GM12878 (cell line): ENCODE data around the gene FAM3B. TPM values are rescaled to one million over a fixed set of nuclear protein-coding genes. Genes with fewer than 3 reads are reported as not detected.

Experiments used
- ATAC-seq: fragments of 200-7000 bp; cut with Tn5 transposase; 3 replicates; pipeline ENCODE4 v1.9.1; 2020; ENCODE audit warnings: mild to moderate bottlenecking, moderate library complexity
- BruUV-seq: library from RNA; stranded (reverse); fragments of 400-500 nt; replicated peaks from 2 replicates; lab custom pipeline; 2021; lab: Mats Ljungman, UMichigan
- CTCF ChIA-PET: fragments of 300-600 bp; sonication (Branson Sonifier 250); formaldehyde crosslinking; extraction: SDS; loops from one replicate; lab custom pipeline; 2021; ENCODE audit warnings: inconsistent platforms; lab: Yijun Ruan, JAX
- POLR2A ChIA-PET: fragments of 350-600 bp; formaldehyde crosslinking; extraction: SDS; loops from one replicate; lab custom pipeline; 2021; ENCODE audit warnings: inconsistent platforms; lab: Charles Lee
- RAD21 ChIA-PET: fragments of 300-600 bp; sonication (Branson Sonifier 250); formaldehyde crosslinking; loops from one replicate; lab custom pipeline; 2023; ENCODE audit warnings: antibody characterized with exemption; ENCODE audit not compliant: unreplicated experiment; lab: Charles Lee
- SMC1A ChIA-PET: fragments of 300-600 bp; sonication (Branson Sonifier 250); formaldehyde crosslinking; loops from one replicate; lab custom pipeline; 2023; ENCODE audit not compliant: unreplicated experiment, uncharacterized antibody; lab: Charles Lee
- DNase-seq: peaks from one replicate; pipeline ENCODE4 v3.0.0-alpha.2; 2011; ENCODE audit warnings: low read depth, low spot score
- FAIRE-seq: peaks from 3 replicates; lab custom pipeline; 2011; peaks lifted over from hg19 to GRCh38; lab: Jason Lieb, UNC
- H2AFZ ChIP-seq: 2 replicates; pipeline ENCODE4 v1.6.0; 2011; ENCODE audit warnings: low read depth, low read length, control low read depth; ENCODE audit not compliant: control insufficient read depth
- H3K27ac ChIP-seq: 2 replicates; pipeline ENCODE4 v1.5.1; 2011; ENCODE audit warnings: control low read depth; ENCODE audit not compliant: control insufficient read depth, insufficient read depth
- H3K27me3 ChIP-seq, 2 experiments: replicated peaks in 1 of 2; 2 replicates each; pipeline versions ENCODE4 v1.6.0 to v1.6.1; 2011; ENCODE audit warnings: low read length in 1 of 2; ENCODE audit not compliant: control insufficient read depth in 2 of 2, insufficient read depth in 2 of 2
- H3K36me3 ChIP-seq, 2 experiments: 2 replicates each; pipeline ENCODE4 v1.5.1; 2011; ENCODE audit warnings: low read length in 1 of 2; ENCODE audit not compliant: control insufficient read depth in 2 of 2, insufficient read depth in 2 of 2
- H3K4me1 ChIP-seq: 2 replicates; pipeline ENCODE4 v1.6.1; 2011; ENCODE audit warnings: mild to moderate bottlenecking, low read length, moderate library complexity, mixed read lengths; ENCODE audit not compliant: control insufficient read depth, insufficient read depth
- H3K4me2 ChIP-seq: 2 replicates; pipeline ENCODE4 v1.6.0; 2011; ENCODE audit warnings: control low read depth; ENCODE audit not compliant: control insufficient read depth, insufficient read depth
- H3K4me3 ChIP-seq: fragments of 200-600 bp; sonication (generic); 2 replicates; pipeline ENCODE4 v1.5.1; 2016
- H3K79me2 ChIP-seq: 2 replicates; pipeline ENCODE4 v1.6.0; 2011; ENCODE audit warnings: low read length; ENCODE audit not compliant: control insufficient read depth, insufficient read depth
- H3K9ac ChIP-seq: 2 replicates; pipeline ENCODE4 v1.8.0; 2011; ENCODE audit warnings: low read length, control low read depth, mixed read lengths; ENCODE audit not compliant: control insufficient read depth, insufficient read depth
- H3K9me3 ChIP-seq: replicated peaks from 3 replicates; pipeline ENCODE4 v1.5.1; 2011; ENCODE audit warnings: mild to moderate bottlenecking, low read length; ENCODE audit not compliant: control insufficient read depth, insufficient read depth
- H4K20me1 ChIP-seq: 2 replicates; pipeline ENCODE4 v1.6.0; 2011; ENCODE audit not compliant: control insufficient read depth, insufficient read depth
- CBX3 ChIP-seq: fragments of 200-600 bp; sonication (generic); IDR thresholded peaks from 2 replicates; pipeline ENCODE4 v1.6.1; 2016; ENCODE audit warnings: low read depth, borderline replicate concordance
- KAT2A ChIP-seq: conservative IDR thresholded peaks from 2 replicates; pipeline ENCODE4 v1.6.1; 2011; ENCODE audit warnings: low read depth, low read length; ENCODE audit not compliant: control insufficient read depth
- PAX5 ChIP-seq: IDR thresholded peaks from 2 replicates; pipeline ENCODE4 v1.6.1; 2011; ENCODE audit warnings: low read depth, low read length, borderline replicate concordance
- POLR2A ChIP-seq: IDR thresholded peaks from 2 replicates; pipeline ENCODE4 v1.6.1; 2011; ENCODE audit warnings: low read depth, mild to moderate bottlenecking, low read length
- SMAD5 ChIP-seq: IDR thresholded peaks from 2 replicates; pipeline ENCODE4 v1.6.1; 2016; ENCODE audit warnings: antibody characterized with exemption, low read depth
- ZNF24 ChIP-seq: fragments of 450-650 bp; IDR thresholded peaks from 2 replicates; pipeline ENCODE4 v1.6.1; 2017; ENCODE audit warnings: antibody characterized with exemption, mild to moderate bottlenecking
- WGBS: methylation state at CpG from one replicate; pipeline ENCODE4 v1.1.6; 2016; ENCODE audit warnings: low lambda C conversion rate; ENCODE audit not compliant: insufficient replicate concordance, insufficient coverage; ENCODE audit errors: missing lambda C conversion rate; 5-methylcytosine and 5-hydroxymethylcytosine counted together
- in situ Hi-C: fragments of 300-500 bp; cut with MboI; formaldehyde crosslinking; loops from 9 replicates; pipeline ENCODE4 v1.14.3; 2018; ENCODE audit warnings: mixed read lengths
- intact Hi-C: fragments of 100-400 bp; cut with micrococcal nuclease; formaldehyde crosslinking; loops from one replicate; pipeline ENCODE4 v1.14.2; 2022; ENCODE audit not compliant: unreplicated experiment
- polyA plus RNA-seq, 11 experiments: library from polyadenylated mRNA; depleted of rRNA in 4 of 11; unstranded in 6 of 11; stranded (reverse) in 5 of 11; fragments of >200 nt; fragmentation: Nextera tagmentation in 4 of 11; fragmentation: Illumina TruSeq in 1 of 11; extraction: Ambion mirVana in 4 of 11; extraction: Trizol in 1 of 11; gene quantifications; 1 replicate in 1 of 11; 2 replicates in 10 of 11; pipeline versions ENCODE4 v1.2.1 to v1.2.3, GENCODE V29; 2011 to 2016; ENCODE audit warnings: inconsistent platforms in 2 of 11, missing spikeins in 2 of 11, low read depth in 1 of 11
- total RNA-seq, 4 experiments: library from RNA; depleted of rRNA in 3 of 4; stranded (reverse); fragments of >200 nt in 3 of 4; fragmentation: Illumina TruSeq in 1 of 4; extraction: Trizol in 1 of 4; gene quantifications; 2 replicates each; pipeline versions ENCODE4 v1.2.1 to v1.2.3, GENCODE V29; 2013 to 2021
- TF ChIP-seq, protein P1 (sequence below): IDR thresholded peaks from 2 replicates; pipeline ENCODE4 v1.6.1; 2011; ENCODE audit warnings: low read depth, mild to moderate bottlenecking, low read length, moderate library complexity, borderline replicate concordance; ENCODE audit errors: extremely low read depth
- TF ChIP-seq, protein P2 (sequence below): fragments of 450-650 bp; conservative IDR thresholded peaks from 2 replicates; pipeline ENCODE4 v1.6.1; 2017; ENCODE audit warnings: mild to moderate bottlenecking, moderate library complexity

Gene FAM3B
- total and polyA plus RNA-seq, 10 of the 15 experiments (the other 5 are each of a cell fraction or from before 2014, with no cell fraction given), result 0.12 TPM; not detected in 9

- 93% methylated on average over 8 of the region's 8 CpGs for WGBS
- RAD21 ChIA-PET, result no interaction called here
- intact Hi-C loops, result no loop called here
- DNase-seq (no peak), ATAC-seq (no peak; the same call in 2 of the 3 replicates), FAIRE-seq (no peak)
- Histone ChIP-seq H3K79me2 (no peaks in the 10 kb centered on the region), H3K9me3 (no peaks in the 10 kb centered on the region), H3K27me3 (no peaks in the 10 kb centered on the region), H3K4me1 (no peaks in the 10 kb centered on the region), H3K4me3 (no peak overlapping the region), H2AFZ (no peak overlapping the region), H4K20me1 (no peaks in the 10 kb centered on the region), H3K27ac (no peak overlapping the region), H3K9ac (no peak overlapping the region), H3K36me3 (peaks cover 4 to 22% of the 10 kb centered on the region in 2 experiments; a peak in 3 of 4 replicates), H3K4me2 (no peak overlapping the region)
- in situ Hi-C loops, result no loop called here
- no TSS peak for BruUV-seq
- POLR2A ChIA-PET, result no interaction called here
- TF ChIP-seq, protein P1, sequence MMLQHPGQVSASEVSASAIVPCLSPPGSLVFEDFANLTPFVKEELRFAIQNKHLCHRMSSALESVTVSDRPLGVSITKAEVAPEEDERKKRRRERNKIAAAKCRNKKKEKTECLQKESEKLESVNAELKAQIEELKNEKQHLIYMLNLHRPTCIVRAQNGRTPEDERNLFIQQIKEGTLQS, result no peak
- TF ChIP-seq CBX3 (no peak), ZNF24 (no peak), PAX5 (no peak), POLR2A (no peak), KAT2A (no peak), SMAD5 (no peak)
- TF ChIP-seq, protein P2, sequence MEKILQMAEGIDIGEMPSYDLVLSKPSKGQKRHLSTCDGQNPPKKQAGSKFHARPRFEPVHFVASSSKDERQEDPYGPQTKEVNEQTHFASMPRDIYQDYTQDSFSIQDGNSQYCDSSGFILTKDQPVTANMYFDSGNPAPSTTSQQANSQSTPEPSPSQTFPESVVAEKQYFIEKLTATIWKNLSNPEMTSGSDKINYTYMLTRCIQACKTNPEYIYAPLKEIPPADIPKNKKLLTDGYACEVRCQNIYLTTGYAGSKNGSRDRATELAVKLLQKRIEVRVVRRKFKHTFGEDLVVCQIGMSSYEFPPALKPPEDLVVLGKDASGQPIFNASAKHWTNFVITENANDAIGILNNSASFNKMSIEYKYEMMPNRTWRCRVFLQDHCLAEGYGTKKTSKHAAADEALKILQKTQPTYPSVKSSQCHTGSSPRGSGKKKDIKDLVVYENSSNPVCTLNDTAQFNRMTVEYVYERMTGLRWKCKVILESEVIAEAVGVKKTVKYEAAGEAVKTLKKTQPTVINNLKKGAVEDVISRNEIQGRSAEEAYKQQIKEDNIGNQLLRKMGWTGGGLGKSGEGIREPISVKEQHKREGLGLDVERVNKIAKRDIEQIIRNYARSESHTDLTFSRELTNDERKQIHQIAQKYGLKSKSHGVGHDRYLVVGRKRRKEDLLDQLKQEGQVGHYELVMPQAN, result no peak
- CTCF ChIA-PET, result interaction anchor here (1.4 kb wide), 1 partner anchor 104 kb away, joined by 3 read pairs; no protein-coding TSS in a partner anchor
- SMC1A ChIA-PET, result no interaction called here
Observed at GRCh38 chr21:41387824-41388223, 71.2 kb downstream of the FAM3B start.
